Measurements from ENCODE around the gene RAB3A.

DNA sequence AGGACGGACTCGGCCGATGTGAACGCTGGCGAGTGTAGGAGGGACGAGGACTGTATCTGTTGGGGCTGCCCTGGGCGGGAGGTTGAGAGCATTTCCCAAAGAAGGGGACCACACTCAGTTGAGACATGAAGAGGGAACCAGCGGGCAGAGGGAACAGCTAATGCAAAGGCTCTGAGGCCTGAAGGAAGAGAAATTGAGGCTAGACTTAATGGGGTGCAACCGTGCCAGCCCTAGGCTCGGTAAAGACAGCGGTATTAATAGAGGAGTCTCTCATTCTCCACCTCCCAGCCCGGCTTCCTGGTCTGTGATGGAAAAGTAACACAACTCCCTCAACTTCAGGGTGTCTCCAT, 9.7 kb downstream of the RAB3A start:
- TF ChIP-seq, protein P1, sequence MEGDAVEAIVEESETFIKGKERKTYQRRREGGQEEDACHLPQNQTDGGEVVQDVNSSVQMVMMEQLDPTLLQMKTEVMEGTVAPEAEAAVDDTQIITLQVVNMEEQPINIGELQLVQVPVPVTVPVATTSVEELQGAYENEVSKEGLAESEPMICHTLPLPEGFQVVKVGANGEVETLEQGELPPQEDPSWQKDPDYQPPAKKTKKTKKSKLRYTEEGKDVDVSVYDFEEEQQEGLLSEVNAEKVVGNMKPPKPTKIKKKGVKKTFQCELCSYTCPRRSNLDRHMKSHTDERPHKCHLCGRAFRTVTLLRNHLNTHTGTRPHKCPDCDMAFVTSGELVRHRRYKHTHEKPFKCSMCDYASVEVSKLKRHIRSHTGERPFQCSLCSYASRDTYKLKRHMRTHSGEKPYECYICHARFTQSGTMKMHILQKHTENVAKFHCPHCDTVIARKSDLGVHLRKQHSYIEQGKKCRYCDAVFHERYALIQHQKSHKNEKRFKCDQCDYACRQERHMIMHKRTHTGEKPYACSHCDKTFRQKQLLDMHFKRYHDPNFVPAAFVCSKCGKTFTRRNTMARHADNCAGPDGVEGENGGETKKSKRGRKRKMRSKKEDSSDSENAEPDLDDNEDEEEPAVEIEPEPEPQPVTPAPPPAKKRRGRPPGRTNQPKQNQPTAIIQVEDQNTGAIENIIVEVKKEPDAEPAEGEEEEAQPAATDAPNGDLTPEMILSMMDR (conservative IDR thresholded peaks at IDR 0.05; ENCODE audit: low read length) = no peak
- TF ChIP-seq EZH2phosphoT487 (IDR thresholded peaks at IDR 0.05; ENCODE audit: borderline replicate concordance) = no peak
